WTC11 (cell line): ENCODE results near the gene FNDC11.
"Not testable (repeated sequence)": the region's sequence is repeated elsewhere in the genome, so short reads cannot be mapped to it uniquely, and the experiment has no call there.

ENCODE experiments used
- SMAD3 ChIP-seq: sonication (generic); formaldehyde crosslinking; IDR thresholded peaks from 2 replicates; pipeline ENCODE4 v1.8.0; 2022; ENCODE audit warnings: missing genetic modification reagents, mild to moderate bottlenecking, borderline replicate concordance
- TF ChIP-seq, protein P1 (sequence below): sonication (generic); formaldehyde crosslinking; IDR thresholded peaks from 2 replicates; pipeline ENCODE4 v1.8.1; 2022; ENCODE audit warnings: mild to moderate bottlenecking, missing genetic modification reagents, moderate library complexity, borderline replicate concordance
- TF ChIP-seq, protein P2 (sequence below): fragments of 200-600 bp; IDR thresholded peaks from 2 replicates; pipeline ENCODE4 v1.8.0; 2022; ENCODE audit warnings: antibody characterized with exemption

DNA sequence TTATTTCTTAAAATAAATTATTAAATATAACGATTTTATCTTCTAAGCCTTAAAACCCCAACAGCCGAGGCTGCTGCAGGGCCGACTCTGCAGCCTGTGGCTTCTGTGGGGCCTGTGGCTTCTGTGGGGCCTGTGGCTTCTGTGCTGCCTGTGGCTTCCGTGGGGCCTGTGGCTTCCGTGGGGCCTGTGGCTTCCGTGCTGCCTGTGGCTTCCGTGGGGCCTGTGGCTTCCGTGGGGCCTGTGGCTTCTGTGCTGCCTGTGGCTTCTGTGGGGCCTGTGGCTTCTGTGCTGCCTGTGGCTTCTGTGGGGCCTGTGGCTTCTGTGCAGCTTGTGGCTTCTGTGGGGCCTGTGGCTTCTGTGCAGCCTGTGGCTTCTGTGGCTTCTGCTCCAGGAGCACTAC lies 47.7 kb downstream of the FNDC11 start:
- TF ChIP-seq, protein P1, sequence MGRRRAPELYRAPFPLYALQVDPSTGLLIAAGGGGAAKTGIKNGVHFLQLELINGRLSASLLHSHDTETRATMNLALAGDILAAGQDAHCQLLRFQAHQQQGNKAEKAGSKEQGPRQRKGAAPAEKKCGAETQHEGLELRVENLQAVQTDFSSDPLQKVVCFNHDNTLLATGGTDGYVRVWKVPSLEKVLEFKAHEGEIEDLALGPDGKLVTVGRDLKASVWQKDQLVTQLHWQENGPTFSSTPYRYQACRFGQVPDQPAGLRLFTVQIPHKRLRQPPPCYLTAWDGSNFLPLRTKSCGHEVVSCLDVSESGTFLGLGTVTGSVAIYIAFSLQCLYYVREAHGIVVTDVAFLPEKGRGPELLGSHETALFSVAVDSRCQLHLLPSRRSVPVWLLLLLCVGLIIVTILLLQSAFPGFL (CRISPR knock-in tag), result not testable (repeated sequence)
- TF ChIP-seq SMAD3 (CRISPR knock-in tag), result not testable (repeated sequence)
- TF ChIP-seq, protein P2, sequence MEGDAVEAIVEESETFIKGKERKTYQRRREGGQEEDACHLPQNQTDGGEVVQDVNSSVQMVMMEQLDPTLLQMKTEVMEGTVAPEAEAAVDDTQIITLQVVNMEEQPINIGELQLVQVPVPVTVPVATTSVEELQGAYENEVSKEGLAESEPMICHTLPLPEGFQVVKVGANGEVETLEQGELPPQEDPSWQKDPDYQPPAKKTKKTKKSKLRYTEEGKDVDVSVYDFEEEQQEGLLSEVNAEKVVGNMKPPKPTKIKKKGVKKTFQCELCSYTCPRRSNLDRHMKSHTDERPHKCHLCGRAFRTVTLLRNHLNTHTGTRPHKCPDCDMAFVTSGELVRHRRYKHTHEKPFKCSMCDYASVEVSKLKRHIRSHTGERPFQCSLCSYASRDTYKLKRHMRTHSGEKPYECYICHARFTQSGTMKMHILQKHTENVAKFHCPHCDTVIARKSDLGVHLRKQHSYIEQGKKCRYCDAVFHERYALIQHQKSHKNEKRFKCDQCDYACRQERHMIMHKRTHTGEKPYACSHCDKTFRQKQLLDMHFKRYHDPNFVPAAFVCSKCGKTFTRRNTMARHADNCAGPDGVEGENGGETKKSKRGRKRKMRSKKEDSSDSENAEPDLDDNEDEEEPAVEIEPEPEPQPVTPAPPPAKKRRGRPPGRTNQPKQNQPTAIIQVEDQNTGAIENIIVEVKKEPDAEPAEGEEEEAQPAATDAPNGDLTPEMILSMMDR, result not testable (repeated sequence)
